Right cardiac atrium (tissue), 5 donors: ENCODE measurements around the gene ATG16L2. TPM values are rescaled to one million over a fixed set of nuclear protein-coding genes. Genes with fewer than 3 reads are reported as not detected.
"Not testable (repeated sequence)": the region's sequence is repeated elsewhere in the genome, so short reads cannot be mapped to it uniquely, and the experiment has no call there.

ENCODE experiments used
- ATAC-seq, 2 donors: fragments of 200-7000 bp; cut with Tn5 transposase; one replicate each; pipeline versions ENCODE4 v1.8.0 to v1.9.1; 2020; ENCODE audit warnings: moderate library complexity in 2 of 2, mild to moderate bottlenecking in 1 of 2
- DNase-seq, 3 donors: peaks; one replicate each; pipeline ENCODE4 v3.0.0-alpha.2; 2020
- H3K27ac ChIP-seq: one replicate; pipeline ENCODE4 v1.5.1; 2013; ENCODE audit warnings: mild to moderate bottlenecking, low read length, control low read depth, moderate library complexity
- H3K27me3 ChIP-seq: one replicate; pipeline ENCODE4 v1.6.1; 2013; ENCODE audit not compliant: control insufficient read depth, insufficient read depth
- H3K4me1 ChIP-seq: one replicate; pipeline ENCODE4 v1.6.1; 2013; ENCODE audit warnings: low read length; ENCODE audit not compliant: control insufficient read depth, insufficient read depth
- H3K4me3 ChIP-seq: one replicate; pipeline ENCODE4 v1.5.1; 2013; ENCODE audit warnings: low read length, control low read depth
- H3K9me3 ChIP-seq: one replicate; pipeline ENCODE4 v1.6.1; 2013; ENCODE audit warnings: low read length; ENCODE audit not compliant: control insufficient read depth
- WGBS: extraction: QIAGEN DNeasy Blood & Tissue Kit; methylation state at CpG from one replicate; pipeline ENCODE4 v1.1.7; 2013; 5-methylcytosine and 5-hydroxymethylcytosine counted together
- intact Hi-C, 4 donors: fragments of 100-400 bp; cut with DNase I; formaldehyde crosslinking; loops; one replicate each; pipeline versions ENCODE4 v1.11.0 to v1.14.0; 2022 to 2023
- polyA plus RNA-seq: library from polyadenylated mRNA; stranded (reverse); fragments of 200-250 nt; gene quantifications from one replicate; pipeline ENCODE4 v1.2.3, GENCODE V29; 2013
- total RNA-seq, 4 donors: library from RNA; stranded (reverse); fragmentation: NEBNext Ultra II Directional; extraction: Animal tissue kit (Norgen Biotek cat#: 25700); gene quantifications; one replicate each; pipeline ENCODE4 v1.2.1, GENCODE V29; 2021
- donor health status: healthy with polysubstance abuse.
- donor health status: DM: no; HTN: yes; CAD: no.
- donor health status: DM: no; HTN: no; CAD: no.
- donor health status: DM: no; HTN: yes; CAD: no; lungs with severe emphysema.
- donor health status: DM: yes; HTN: yes; CAD: no.

Gene ATG16L2
- total and polyA plus RNA-seq, 5 donors: 11.9 to 23.9 (median 19.1) TPM

- intact Hi-C loops: loop anchor here in 2 of 4 donors (5.0 kb wide), 1 partner anchor 64 kb away; no protein-coding TSS in a partner anchor
- ATAC-seq, H3K4me1 ChIP-seq: not testable (repeated sequence)
Measured at GRCh38 chr11:72791228-72791627, 23.0 kb upstream of the ATG16L2 start.

GRCh38 chr11:72792437-72793021 is 21.7 kb upstream of the ATG16L2 start:
- H3K4me3 ChIP-seq: no peak overlapping the region
- H3K4me1 ChIP-seq: peaks cover 6% of the 10 kb centered on the region
- H3K27me3 ChIP-seq: no peaks in the 10 kb centered on the region
- 97% methylated on average over 3 of the region's 3 CpGs for WGBS
- no peaks in the 10 kb centered on the region for H3K9me3 ChIP-seq
- ATAC-seq (no peak), DNase-seq (no peak)
- H3K27ac ChIP-seq: peak overlapping the region; percentile 29
- intact Hi-C loops: loop anchor here in 3 of 4 donors (2.0 to 5.0 kb wide), 2 partner anchors 65 to 68 kb away; no protein-coding TSS in a partner anchor

More at GRCh38 chr11:72791228-72791627, 23.0 kb upstream of the ATG16L2 start:
- not testable (repeated sequence) for H3K27me3 ChIP-seq, H3K27ac ChIP-seq, DNase-seq, H3K4me3 ChIP-seq, H3K9me3 ChIP-seq
- 91% methylated on average over 7 of the region's 7 CpGs for WGBS

- Histone ChIP-seq H3K9me3 (no peaks in the 10 kb centered on the region), H3K4me1 (peaks cover 6% of the 10 kb centered on the region)
Measured at GRCh38 chr11:72793076-72793424, 21.2 kb upstream of the ATG16L2 start.

GRCh38 chr11:72793425-72794367 is 20.5 kb upstream of the ATG16L2 start, which contains the start of gene STARD10:
TSS of gene STARD10 (minus strand) at chr11:72794047. CDS start at chr11:72781181, 12,866 bp downstream.
- peak; percentile 97 for ATAC-seq
- 1% methylated on average over 55 of the region's 55 CpGs for WGBS
- peak within 1 kb of the TSS; percentile 61 for H3K4me3 ChIP-seq
- DNase-seq: peak; percentile 96 to 99 (median 98)
- H3K27ac ChIP-seq: peak within 1 kb of the TSS; percentile 95
- no peaks in the 10 kb centered on the region for H3K9me3 ChIP-seq
- peaks cover 6% of the 10 kb centered on the region for H3K4me1 ChIP-seq
- intact Hi-C loops: loop anchor here in 3 of 4 donors (2.0 to 5.0 kb wide), 2 partner anchors 66 to 69 kb away; no protein-coding TSS in a partner anchor
- H3K27me3 ChIP-seq: no peaks in the 10 kb centered on the region

More at GRCh38 chr11:72793076-72793424, 21.2 kb upstream of the ATG16L2 start:
- intact Hi-C loops: loop anchor here in 3 of 4 donors (2.0 to 5.0 kb wide), 2 partner anchors 66 to 68 kb away; no protein-coding TSS in a partner anchor
- no peak overlapping the region for H3K4me3 ChIP-seq
- DNase-seq (no peak), ATAC-seq (no peak)
- peak overlapping the region; percentile 49 for H3K27ac ChIP-seq
- H3K27me3 ChIP-seq: no peaks in the 10 kb centered on the region
- WGBS: 82% methylated on average over 2 of the region's 2 CpGs

DNA sequence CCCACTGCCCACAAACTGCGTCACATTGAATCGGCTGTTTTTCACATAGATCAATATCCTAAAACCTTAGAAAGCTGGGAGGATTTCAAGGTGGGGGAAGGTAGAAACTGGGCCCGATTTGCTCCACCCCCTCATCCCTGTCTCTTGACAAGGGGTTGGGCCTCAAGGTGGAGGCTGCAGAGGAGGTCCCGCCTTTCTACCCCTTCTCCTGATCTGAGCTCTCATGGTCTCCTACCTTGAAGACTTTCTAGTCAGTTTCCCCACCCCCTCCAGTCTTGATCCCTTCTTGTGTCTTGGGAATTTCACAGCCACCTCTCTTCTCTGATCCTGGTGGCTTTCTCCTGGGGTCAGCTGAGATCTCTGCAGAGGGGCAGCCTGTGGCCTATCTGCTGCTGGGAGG is 15.8 kb upstream of the ATG16L2 start:
- Histone ChIP-seq H3K27me3 (no peaks in the 10 kb centered on the region), H3K27ac (no peak overlapping the region), H3K9me3 (no peaks in the 10 kb centered on the region), H3K4me1 (peaks cover 3% of the 10 kb centered on the region), H3K4me3 (no peak overlapping the region)
- no peak for DNase-seq
- 75% methylated on average over 4 of the region's 4 CpGs for WGBS
- ATAC-seq: no peak
- intact Hi-C loops: no loop called here

- Histone ChIP-seq H3K27ac (no peak overlapping the region), H3K4me3 (no peak overlapping the region), H3K4me1 (peaks cover 2% of the 10 kb centered on the region), H3K9me3 (no peaks in the 10 kb centered on the region), H3K27me3 (no peaks in the 10 kb centered on the region)
- no peak for DNase-seq
- 72% methylated on average over 4 of the region's 4 CpGs for WGBS
- intact Hi-C loops: no loop called here
- ATAC-seq: no peak
Measured at GRCh38 chr11:72799441-72799840, 14.8 kb upstream of the ATG16L2 start.

DNA sequence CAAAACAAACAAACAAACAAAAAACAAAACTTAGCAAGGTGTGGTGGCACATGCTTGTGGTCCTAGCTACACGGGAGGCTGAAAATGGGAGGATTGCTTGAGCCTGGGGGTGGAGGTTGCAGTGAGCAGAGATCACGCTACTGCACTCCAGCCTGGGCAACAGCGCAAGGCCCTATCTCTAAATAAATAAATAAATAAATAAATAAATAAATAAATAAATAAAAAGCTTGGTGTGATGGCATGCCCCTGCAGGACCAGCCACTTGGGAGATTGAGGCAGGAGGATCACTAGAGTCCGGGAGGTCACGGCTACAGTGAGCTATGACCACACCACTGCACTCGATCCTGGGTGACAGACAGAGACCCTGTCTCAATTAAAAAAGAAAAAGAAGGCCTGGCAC is 11.4 kb upstream of the ATG16L2 start:
- no peaks in the 10 kb centered on the region for H3K27me3 ChIP-seq
- H3K9me3 ChIP-seq: no peaks in the 10 kb centered on the region
- WGBS: 87% methylated on average over 6 of the region's 6 CpGs
- DNase-seq (no peak), ATAC-seq (no peak)
- H3K27ac ChIP-seq: no peak overlapping the region
- H3K4me1 ChIP-seq: no peaks in the 10 kb centered on the region
- intact Hi-C loops: no loop called here
- H3K4me3 ChIP-seq: no peak overlapping the region

- WGBS: 79% methylated on average over 6 of the region's 6 CpGs
- H3K4me1 ChIP-seq: no peaks in the 10 kb centered on the region
- no peaks in the 10 kb centered on the region for H3K9me3 ChIP-seq
- no peak overlapping the region for H3K4me3 ChIP-seq
- no peaks in the 10 kb centered on the region for H3K27me3 ChIP-seq
- no peak for DNase-seq
- intact Hi-C loops: no loop called here
- no peak for ATAC-seq
- no peak overlapping the region for H3K27ac ChIP-seq
Measured at GRCh38 chr11:72805216-72805615, 9.0 kb upstream of the ATG16L2 start.

- H3K4me3 ChIP-seq, intact Hi-C loops, ATAC-seq, H3K27me3 ChIP-seq, H3K27ac ChIP-seq, H3K4me1 ChIP-seq, DNase-seq, H3K9me3 ChIP-seq: not testable (repeated sequence)
- WGBS: 94% methylated on average over 1 of the region's 1 CpG
Measured at GRCh38 chr11:72806378-72806777, 7.8 kb upstream of the ATG16L2 start.

DNA sequence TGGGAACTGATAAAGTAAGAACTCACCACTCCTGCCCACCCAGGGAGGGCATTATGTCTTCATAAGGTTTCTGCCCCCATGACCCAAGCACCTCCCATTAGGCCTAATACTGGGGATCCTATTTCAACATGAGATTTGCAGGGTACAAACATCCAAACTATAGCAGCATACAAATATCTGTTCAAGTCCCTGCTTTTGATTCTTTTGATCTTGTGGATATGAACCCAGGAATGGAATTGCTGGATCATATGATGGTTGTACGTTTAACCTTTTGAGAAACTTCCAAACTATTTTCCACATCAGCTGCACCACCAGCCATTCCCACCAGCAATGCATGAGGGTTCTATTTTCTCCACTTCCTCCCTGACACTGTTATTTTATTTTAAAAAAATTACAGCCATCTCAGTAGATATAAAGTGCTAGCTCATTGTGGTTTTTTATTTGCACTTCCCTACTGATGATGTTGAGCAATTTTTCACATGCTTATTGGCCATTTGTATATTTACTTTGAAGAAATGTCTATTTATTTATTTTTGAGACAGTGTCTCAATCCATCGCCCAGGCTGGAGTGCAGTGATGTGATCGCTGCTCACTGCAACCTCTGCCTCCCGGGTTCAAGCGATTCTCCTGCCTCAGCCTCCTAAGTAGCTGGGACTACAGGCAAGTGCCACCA is 7.1 kb upstream of the ATG16L2 start:
- 85% methylated on average over 5 of the region's 5 CpGs for whole genome bisulfite sequencing
- Histone ChIP-seq H3K27ac (peak overlapping the region; percentile 10), H3K27me3 (no peaks in the 10 kb centered on the region), H3K4me1 (no peaks in the 10 kb centered on the region), H3K9me3 (no peaks in the 10 kb centered on the region), H3K4me3 (no peak overlapping the region)
- peak; percentile 33 to 46 for ATAC-seq
- intact Hi-C loops: no loop called here
- no peak for DNase-seq
